Kidney capillary endothelial cell (primary cell): ENCODE data around the gene PSMB10.

Experiments used
- DNase-seq: peaks from one replicate; pipeline ENCODE4 v3.0.0-alpha.2; 2018; ENCODE audit warnings: low spot score

The PSMB10 gene

GRCh38 chr16:67892375-67892774, 44.3 kb downstream of the PSMB10 start:
- DNase-seq, result no peak

GRCh38 chr16:67888331-67888730, 48.3 kb downstream of the PSMB10 start:
- DNase-seq, result no peak

GRCh38 chr16:67886387-67886786, 50.3 kb downstream of the PSMB10 start:
- DNase-seq, result no peak

GRCh38 chr16:67885976-67886375, 50.7 kb downstream of the PSMB10 start:
- DNase-seq, result no peak

GRCh38 chr16:67885545-67885944, 51.1 kb downstream of the PSMB10 start:
- DNase-seq, result no peak

- DNase-seq, result no peak
Measured at GRCh38 chr16:67884684-67885083, 52.0 kb downstream of the PSMB10 start, which contains the start of gene NRN1L. Gene NRN1L, plus strand, starts transcription at chr16:67884885. Its CDS starts 19 bp downstream, at chr16:67884904.
